B cell (primary cell): ENCODE measurements around the gene LZTR1. TPM values are rescaled to one million over a fixed set of nuclear protein-coding genes. Genes with fewer than 3 reads are reported as not detected.

Experiments
- ATAC-seq: fragments of 200-7000 bp; cut with Tn5 transposase; one replicate; pipeline ENCODE4 v1.10.0; 2021; ENCODE audit warnings: low read depth, mild to moderate bottlenecking, moderate number of reproducible peaks, moderate library complexity
- CTCF ChIA-PET: fragments of 350-600 bp; sonication (Branson Sonifier 250); formaldehyde crosslinking; loops from one replicate; lab custom pipeline; 2021; ENCODE audit warnings: antibody characterized with exemption, inconsistent platforms; lab: Charles Lee
- POLR2A ChIA-PET: fragments of 350-600 bp; sonication (Branson Sonifier 250); formaldehyde crosslinking; loops from one replicate; lab custom pipeline; 2021; ENCODE audit warnings: antibody characterized with exemption; lab: Charles Lee
- DNase-seq: peaks from one replicate; pipeline ENCODE4 v3.0.0; 2013
- H2AFZ ChIP-seq: 2 replicates; pipeline ENCODE4 v1.6.1; 2012; ENCODE audit warnings: mild to moderate bottlenecking, low read depth, low read length; ENCODE audit not compliant: insufficient read depth, poor library complexity, severe bottlenecking
- H3K27ac ChIP-seq, 2 donors: 1 replicate in 1 of 2; 2 replicates in 1 of 2; pipeline ENCODE4 v1.5.1; 2012 to 2013; ENCODE audit warnings: low read length in 2 of 2, mild to moderate bottlenecking in 2 of 2, moderate library complexity in 1 of 2
- H3K27me3 ChIP-seq, 4 experiments: fragments of 200-600 bp in 1 of 4; sonication (generic) in 1 of 4; replicated peaks in 1 of 4; 1 replicate in 2 of 4; 2 replicates in 2 of 4; pipeline versions ENCODE4 v1.6.1 to v1.7.0; 2013 to 2016; ENCODE audit warnings: low read length in 3 of 4, mild to moderate bottlenecking in 2 of 4, mixed read lengths in 1 of 4, moderate library complexity in 1 of 4; ENCODE audit not compliant: insufficient read depth in 4 of 4, control insufficient read depth in 3 of 4; ENCODE audit errors: control extremely low read depth in 1 of 4
- H3K36me3 ChIP-seq, 2 experiments: replicated peaks in 1 of 2; 1 replicate in 1 of 2; 2 replicates in 1 of 2; pipeline versions ENCODE4 v1.6.1 to v1.7.1; 2013; ENCODE audit warnings: low read length in 1 of 2; ENCODE audit not compliant: insufficient read depth in 2 of 2, control insufficient read depth in 1 of 2; ENCODE audit errors: control extremely low read depth in 1 of 2, extremely low read depth in 1 of 2
- H3K4me1 ChIP-seq, 2 donors: fragments of 200-600 bp in 1 of 2; sonication (generic) in 1 of 2; 1 replicate in 1 of 2; 2 replicates in 1 of 2; pipeline versions ENCODE4 v1.5.1 to v1.6.1; 2013 to 2017; ENCODE audit warnings: low read length in 2 of 2; ENCODE audit not compliant: control insufficient read depth in 2 of 2, insufficient read depth in 2 of 2
- H3K4me2 ChIP-seq: replicated peaks from 2 replicates; pipeline ENCODE3; 2012; ENCODE audit warnings: mild to moderate bottlenecking, low read depth, low read length; ENCODE audit not compliant: poor library complexity, severe bottlenecking
- H3K4me3 ChIP-seq, 5 experiments: fragments of 200-600 bp in 1 of 5; sonication (generic) in 1 of 5; 1 replicate in 3 of 5; 2 replicates in 2 of 5; pipeline versions ENCODE4 v1.5.1 to v1.7.0; 2011 to 2016; ENCODE audit warnings: low read length in 4 of 5, mild to moderate bottlenecking in 4 of 5, low read depth in 2 of 5, control low read depth in 1 of 5, moderate library complexity in 1 of 5; ENCODE audit not compliant: insufficient read depth in 1 of 5; ENCODE audit errors: control extremely low read depth in 1 of 5, extremely low read depth in 1 of 5
- H3K79me2 ChIP-seq: fragments of 200-600 bp; sonication (generic); one replicate; pipeline ENCODE4 v1.6.0; 2016; ENCODE audit warnings: low read length; ENCODE audit not compliant: control insufficient read depth, insufficient read depth
- H3K9ac ChIP-seq: fragments of 200-600 bp; sonication (generic); 2 replicates; pipeline ENCODE4 v1.6.1; 2017; ENCODE audit warnings: mild to moderate bottlenecking, low read length, moderate library complexity
- H3K9me3 ChIP-seq, 3 donors: one replicate each; pipeline versions ENCODE4 v1.6.1 to v1.7.1; 2013; ENCODE audit warnings: low read length in 2 of 3; ENCODE audit not compliant: control insufficient read depth in 2 of 3, insufficient read depth in 1 of 3; ENCODE audit errors: control extremely low read depth in 1 of 3
- H4K20me1 ChIP-seq: 2 replicates; pipeline ENCODE4 v1.6.0; 2012; ENCODE audit warnings: mild to moderate bottlenecking, low read length; ENCODE audit not compliant: insufficient read depth, control insufficient read depth, poor library complexity, severe bottlenecking
- H3K27ac Mint-ChIP-seq: one replicate; pipeline ENCODE4 v1.8.0; 2021; ENCODE audit warnings: mixed read lengths
- H3K27me3 Mint-ChIP-seq: one replicate; pipeline ENCODE4 v1.8.0; 2021; ENCODE audit warnings: mixed read lengths
- H3K4me1 Mint-ChIP-seq: one replicate; pipeline ENCODE4 v1.8.0; 2021; ENCODE audit warnings: mixed read lengths
- H3K4me3 Mint-ChIP-seq: one replicate; pipeline ENCODE4 v1.8.0; 2021; ENCODE audit warnings: mixed read lengths
- H3K9me3 Mint-ChIP-seq: one replicate; pipeline ENCODE4 v1.8.0; 2022; ENCODE audit warnings: mixed read lengths; ENCODE audit not compliant: insufficient read depth
- EZH2 ChIP-seq: IDR thresholded peaks from 2 replicates; pipeline ENCODE4 v1.6.1; 2012; ENCODE audit warnings: borderline replicate concordance, low read depth, mild to moderate bottlenecking, moderate library complexity, low read length; ENCODE audit not compliant: insufficient read depth, poor library complexity, severe bottlenecking
- WGBS: methylation state at CpG from one replicate; pipeline ENCODE4 v1.1.5; 2013; ENCODE audit warnings: missing lambda C conversion rate; ENCODE audit not compliant: insufficient coverage; 5-methylcytosine and 5-hydroxymethylcytosine counted together
- intact Hi-C: fragments of 100-400 bp; cut with micrococcal nuclease; formaldehyde crosslinking; loops from one replicate; pipeline ENCODE4 v1.10.0; 2022
- polyA plus RNA-seq: library from polyadenylated mRNA; depleted of rRNA; stranded (reverse); fragments of >200 nt; gene quantifications from 2 replicates; pipeline ENCODE4 v1.2.3, GENCODE V29; 2012
- total RNA-seq, 2 donors: library from RNA; stranded (reverse); fragments of 120-200 nt in 1 of 2; gene quantifications; 1 replicate in 1 of 2; 2 replicates in 1 of 2; pipeline versions ENCODE4 v1.2.3 to v1.2.4, GENCODE V29; 2013 to 2022
- TF ChIP-seq, protein P1 (sequence below): fragments of 200-600 bp; IDR thresholded peaks from one replicate; pipeline ENCODE4 v1.8.0; 2022; ENCODE audit warnings: antibody characterized with exemption, mild to moderate bottlenecking

LZTR1 gene
- total and polyA plus RNA-seq, 2 donors (not counting 1 experiment from before 2014, with no cell fraction given) = 75.7 to 94.8 TPM

- DNase-seq (no peak), ATAC-seq (no peak)
- Histone ChIP-seq H3K9me3 (no peaks in the 10 kb centered on the region), H3K4me2 (no peak overlapping the region), H3K27me3 (no peaks in the 10 kb centered on the region), H3K27ac (no peak overlapping the region), H3K9ac (no peak overlapping the region), H3K79me2 (peaks cover 98% of the 10 kb centered on the region), H4K20me1 (peaks cover 93% of the 10 kb centered on the region), H3K4me3 (no peak overlapping the region), H3K36me3 (peaks cover 0 to 8% of the 10 kb centered on the region in 2 experiments), H2AFZ (no peak overlapping the region), H3K4me1 (peaks cover 10 to 12% of the 10 kb centered on the region in 2 donors)
- H3K9me3 Mint-ChIP-seq = no peaks in the 10 kb centered on the region
- H3K4me3 Mint-ChIP-seq = no peak overlapping the region
- no peaks in the 10 kb centered on the region for H3K27me3 Mint-ChIP-seq
- intact Hi-C loops = no loop called here
- ChIA-PET CTCF (interaction anchor here (0.8 kb wide), 1 partner anchor 16 kb away, joined by 4 read pairs; no protein-coding TSS in a partner anchor), POLR2A (no interaction called here)
- WGBS = 100% methylated on average over 2 of the region's 8 CpGs
- peaks cover 63% of the 10 kb centered on the region for H3K4me1 Mint-ChIP-seq
- no peak overlapping the region for H3K27ac Mint-ChIP-seq
- TF ChIP-seq, protein P1, sequence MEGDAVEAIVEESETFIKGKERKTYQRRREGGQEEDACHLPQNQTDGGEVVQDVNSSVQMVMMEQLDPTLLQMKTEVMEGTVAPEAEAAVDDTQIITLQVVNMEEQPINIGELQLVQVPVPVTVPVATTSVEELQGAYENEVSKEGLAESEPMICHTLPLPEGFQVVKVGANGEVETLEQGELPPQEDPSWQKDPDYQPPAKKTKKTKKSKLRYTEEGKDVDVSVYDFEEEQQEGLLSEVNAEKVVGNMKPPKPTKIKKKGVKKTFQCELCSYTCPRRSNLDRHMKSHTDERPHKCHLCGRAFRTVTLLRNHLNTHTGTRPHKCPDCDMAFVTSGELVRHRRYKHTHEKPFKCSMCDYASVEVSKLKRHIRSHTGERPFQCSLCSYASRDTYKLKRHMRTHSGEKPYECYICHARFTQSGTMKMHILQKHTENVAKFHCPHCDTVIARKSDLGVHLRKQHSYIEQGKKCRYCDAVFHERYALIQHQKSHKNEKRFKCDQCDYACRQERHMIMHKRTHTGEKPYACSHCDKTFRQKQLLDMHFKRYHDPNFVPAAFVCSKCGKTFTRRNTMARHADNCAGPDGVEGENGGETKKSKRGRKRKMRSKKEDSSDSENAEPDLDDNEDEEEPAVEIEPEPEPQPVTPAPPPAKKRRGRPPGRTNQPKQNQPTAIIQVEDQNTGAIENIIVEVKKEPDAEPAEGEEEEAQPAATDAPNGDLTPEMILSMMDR = no peak
- no peak for TF ChIP-seq EZH2
Measured at GRCh38 chr22:20943104-20943933, 38.8 kb upstream of the LZTR1 start.

GRCh38 chr22:20944042-20944441, 38.1 kb upstream of the LZTR1 start:
- TF ChIP-seq, protein P1 = no peak
- TF ChIP-seq EZH2 = no peak
- Mint-ChIP-seq H3K4me3 (no peak overlapping the region), H3K27ac (no peak overlapping the region), H3K4me1 (peaks cover 57% of the 10 kb centered on the region), H3K9me3 (no peaks in the 10 kb centered on the region), H3K27me3 (no peaks in the 10 kb centered on the region)
- H2AFZ ChIP-seq = no peak overlapping the region
- H3K36me3 ChIP-seq = peaks cover 0 to 12% of the 10 kb centered on the region in 2 experiments
- ATAC-seq (no peak), DNase-seq (no peak)
- H3K9me3 ChIP-seq = no peaks in the 10 kb centered on the region
- POLR2A ChIA-PET = no interaction called here
- CTCF ChIA-PET = interaction anchor here (0.8 to 1.1 kb wide), 2 partner anchors 13 to 16 kb away, joined by 4 to 5 read pairs; no protein-coding TSS in a partner anchor
- no peaks in the 10 kb centered on the region for H3K27me3 ChIP-seq
- H3K4me2 ChIP-seq = no peak overlapping the region
- peaks cover 97% of the 10 kb centered on the region for H3K79me2 ChIP-seq
- no peak overlapping the region for H3K9ac ChIP-seq
- no peak overlapping the region for H3K4me3 ChIP-seq
- H3K4me1 ChIP-seq = peaks cover 10 to 11% of the 10 kb centered on the region in 2 donors
- no CpG with 5 or more reads among the region's 1 CpG for WGBS
- H3K27ac ChIP-seq = no peak overlapping the region
- intact Hi-C loops = no loop called here
- peaks cover 94% of the 10 kb centered on the region for H4K20me1 ChIP-seq
